ENCODE measurements around the gene DMP1.

The DMP1 gene

GRCh38 chr4:87614292-87614890 lies 35.7 kb upstream of the DMP1 start:
- no peaks in the 10 kb centered on the region for H3K79me2 ChIP-seq (ENCODE audit: low read length)
- no peaks in the 10 kb centered on the region for H3K4me1 ChIP-seq (ENCODE audit: low read length)
- TF ChIP-seq EZH2phosphoT487 (IDR thresholded peaks at IDR 0.05; ENCODE audit: low read length): no peak
- TF ChIP-seq CTCF (IDR thresholded peaks at IDR 0.05; ENCODE audit: low read length): no peak
- no peak for TF ChIP-seq EZH2 (optimal IDR thresholded peaks at IDR 0.05; ENCODE audit: low read depth, low read length)
- H3K4me2 ChIP-seq (ENCODE audit: low read depth, low read length): no peak overlapping the region
- H3K9me3 ChIP-seq (replicated peaks; ENCODE audit: insufficient read depth, low read length): no peaks in the 10 kb centered on the region
- no peak overlapping the region for H2AFZ ChIP-seq (ENCODE audit: low read length)
- H3K9ac ChIP-seq (ENCODE audit: low read length): no peak overlapping the region
- no peak for DNase-seq
- no peaks in the 10 kb centered on the region for H3F3A ChIP-seq (ENCODE audit: insufficient read depth, low read length)
- H3K27ac ChIP-seq (ENCODE audit: low read length): no peak overlapping the region
- no peaks in the 10 kb centered on the region for H4K20me1 ChIP-seq (ENCODE audit: insufficient read depth, low read length)
- H3K4me3 ChIP-seq (ENCODE audit: low read length): no peak overlapping the region
- H3K9me2 ChIP-seq (replicated peaks; ENCODE audit: insufficient read depth, low read length): no peaks in the 10 kb centered on the region
- no peaks in the 10 kb centered on the region for H3K36me3 ChIP-seq (replicated peaks; ENCODE audit: insufficient read depth, low read length)
- no peaks in the 10 kb centered on the region for H3K27me3 ChIP-seq (replicated peaks; ENCODE audit: insufficient read depth, low read length)

GRCh38 chr4:87616268-87616667 lies 33.8 kb upstream of the DMP1 start:
- Histone ChIP-seq H3K79me2 (ENCODE audit: low read length) (no peaks in the 10 kb centered on the region), H3K4me1 (ENCODE audit: low read length) (no peaks in the 10 kb centered on the region), H3K36me3 (replicated peaks; ENCODE audit: insufficient read depth, low read length) (no peaks in the 10 kb centered on the region), H3K27me3 (replicated peaks; ENCODE audit: insufficient read depth, low read length) (no peaks in the 10 kb centered on the region), H3K9ac (ENCODE audit: low read length) (no peak overlapping the region), H3F3A (ENCODE audit: insufficient read depth, low read length) (no peaks in the 10 kb centered on the region), H3K27ac (ENCODE audit: low read length) (no peak overlapping the region), H2AFZ (ENCODE audit: low read length) (no peak overlapping the region), H3K9me2 (replicated peaks; ENCODE audit: insufficient read depth, low read length) (no peaks in the 10 kb centered on the region), H3K9me3 (replicated peaks; ENCODE audit: insufficient read depth, low read length) (no peaks in the 10 kb centered on the region), H4K20me1 (ENCODE audit: insufficient read depth, low read length) (no peaks in the 10 kb centered on the region), H3K4me2 (ENCODE audit: low read depth, low read length) (no peak overlapping the region), H3K4me3 (ENCODE audit: low read length) (no peak overlapping the region)
- no peak for DNase-seq
- TF ChIP-seq CTCF (IDR thresholded peaks at IDR 0.05; ENCODE audit: low read length): no peak
- TF ChIP-seq EZH2phosphoT487 (IDR thresholded peaks at IDR 0.05; ENCODE audit: low read length): no peak
- no peak for TF ChIP-seq EZH2 (optimal IDR thresholded peaks at IDR 0.05; ENCODE audit: low read depth, low read length)

- Histone ChIP-seq H3K9ac (ENCODE audit: low read length) (no peak overlapping the region), H3K36me3 (replicated peaks; ENCODE audit: insufficient read depth, low read length) (no peaks in the 10 kb centered on the region), H3K4me2 (ENCODE audit: low read depth, low read length) (no peak overlapping the region)
Measured at GRCh38 chr4:87620086-87620485, 30.0 kb upstream of the DMP1 start.

More at GRCh38 chr4:87620086-87620485, 30.0 kb upstream of the DMP1 start:
- Histone ChIP-seq H4K20me1 (ENCODE audit: insufficient read depth, low read length) (no peaks in the 10 kb centered on the region), H3K4me3 (ENCODE audit: low read length) (no peak overlapping the region), H3K9me3 (replicated peaks; ENCODE audit: insufficient read depth, low read length) (no peaks in the 10 kb centered on the region), H3K27me3 (replicated peaks; ENCODE audit: insufficient read depth, low read length) (no peaks in the 10 kb centered on the region), H3K79me2 (ENCODE audit: low read length) (no peaks in the 10 kb centered on the region), H2AFZ (ENCODE audit: low read length) (no peak overlapping the region), H3K27ac (ENCODE audit: low read length) (no peak overlapping the region), H3K9me2 (replicated peaks; ENCODE audit: insufficient read depth, low read length) (no peaks in the 10 kb centered on the region), H3F3A (ENCODE audit: insufficient read depth, low read length) (no peaks in the 10 kb centered on the region), H3K4me1 (ENCODE audit: low read length) (no peaks in the 10 kb centered on the region)
- no peak for DNase-seq
- no peak for TF ChIP-seq CTCF (IDR thresholded peaks at IDR 0.05; ENCODE audit: low read length)
- no peak for TF ChIP-seq EZH2 (optimal IDR thresholded peaks at IDR 0.05; ENCODE audit: low read depth, low read length)
- no peak for TF ChIP-seq EZH2phosphoT487 (IDR thresholded peaks at IDR 0.05; ENCODE audit: low read length)
